IPS-18c (cell line): Measurements from ENCODE around the gene OTOP1.
"Not testable (repeated sequence)": the region's sequence is repeated elsewhere in the genome, so short reads cannot be mapped to it uniquely, and the experiment has no call there.

ENCODE experiments used
- H3K4me3 ChIP-seq: 2 replicates; pipeline ENCODE4 v1.7.0; 2013; ENCODE audit warnings: low read depth, mild to moderate bottlenecking, low read length, moderate library complexity; ENCODE audit not compliant: insufficient read depth
- H3K9me3 ChIP-seq: one replicate; pipeline ENCODE4 v1.6.1; 2013; ENCODE audit warnings: mild to moderate bottlenecking, low read length, moderate library complexity; ENCODE audit not compliant: control insufficient read depth, insufficient read depth

Gene OTOP1

GRCh38 chr4:4226606-4227438 lies at the start of gene OTOP1:
TSS of gene OTOP1 (minus strand) at chr4:4226929. CDS start at chr4:4226864, 65 bp downstream.
- H3K9me3 ChIP-seq = peaks cover 2% of the 10 kb centered on the region
- H3K4me3 ChIP-seq = peak within 1 kb of the TSS; percentile 28

GRCh38 chr4:4274226-4274625 lies 47.5 kb upstream of the OTOP1 start:
- no peaks in the 10 kb centered on the region for H3K9me3 ChIP-seq
- no peak overlapping the region for H3K4me3 ChIP-seq

- Histone ChIP-seq H3K9me3 (no peaks in the 10 kb centered on the region), H3K4me3 (no peak overlapping the region)
Measured at GRCh38 chr4:4271912-4272311, 45.2 kb upstream of the OTOP1 start.

GRCh38 chr4:4270529-4270928 lies 43.8 kb upstream of the OTOP1 start:
- Histone ChIP-seq H3K9me3 (no peaks in the 10 kb centered on the region), H3K4me3 (no peak overlapping the region)

- Histone ChIP-seq H3K4me3 (no peak overlapping the region), H3K9me3 (no peaks in the 10 kb centered on the region)
Measured at GRCh38 chr4:4269856-4270255, 43.1 kb upstream of the OTOP1 start.

- H3K9me3 ChIP-seq = no peaks in the 10 kb centered on the region
- H3K4me3 ChIP-seq = no peak overlapping the region
Measured at GRCh38 chr4:4269331-4269731, 42.6 kb upstream of the OTOP1 start.

- no peak overlapping the region for H3K4me3 ChIP-seq
Measured at GRCh38 chr4:4268776-4269175, 42.0 kb upstream of the OTOP1 start.

GRCh38 chr4:4267981-4268380 lies 41.3 kb upstream of the OTOP1 start:
- no peak overlapping the region for H3K4me3 ChIP-seq
- no peaks in the 10 kb centered on the region for H3K9me3 ChIP-seq

More at GRCh38 chr4:4268776-4269175, 42.0 kb upstream of the OTOP1 start:
- no peaks in the 10 kb centered on the region for H3K9me3 ChIP-seq

- H3K9me3 ChIP-seq = no peaks in the 10 kb centered on the region
- no peak overlapping the region for H3K4me3 ChIP-seq
Measured at GRCh38 chr4:4260185-4260751, 33.5 kb upstream of the OTOP1 start.

GRCh38 chr4:4259484-4260100 lies 32.9 kb upstream of the OTOP1 start:
- Histone ChIP-seq H3K4me3 (no peak overlapping the region), H3K9me3 (no peaks in the 10 kb centered on the region)

- not testable (repeated sequence) for H3K9me3 ChIP-seq, H3K4me3 ChIP-seq
Measured at GRCh38 chr4:4257705-4258104, 31.0 kb upstream of the OTOP1 start.

GRCh38 chr4:4256799-4257198 lies 30.1 kb upstream of the OTOP1 start:
- no peaks in the 10 kb centered on the region for H3K9me3 ChIP-seq
- H3K4me3 ChIP-seq = no peak overlapping the region

- H3K4me3 ChIP-seq = no peak overlapping the region
- no peaks in the 10 kb centered on the region for H3K9me3 ChIP-seq
Measured at GRCh38 chr4:4254666-4255065, 27.9 kb upstream of the OTOP1 start.

GRCh38 chr4:4254199-4254598 lies 27.5 kb upstream of the OTOP1 start:
- H3K9me3 ChIP-seq = no peaks in the 10 kb centered on the region
- no peak overlapping the region for H3K4me3 ChIP-seq

- H3K9me3 ChIP-seq = no peaks in the 10 kb centered on the region
- H3K4me3 ChIP-seq = no peak overlapping the region
Measured at GRCh38 chr4:4249866-4250265, 23.1 kb upstream of the OTOP1 start.

GRCh38 chr4:4249342-4249741 lies 22.6 kb upstream of the OTOP1 start:
- not testable (repeated sequence) for H3K9me3 ChIP-seq, H3K4me3 ChIP-seq

GRCh38 chr4:4248885-4249203 lies 22.1 kb upstream of the OTOP1 start:
- peak overlapping the region; percentile 93 for H3K4me3 ChIP-seq
- no peaks in the 10 kb centered on the region for H3K9me3 ChIP-seq
